C4-2B (cell line): Measurements from ENCODE around the gene SRPK1.

Experiments used
- H3K27ac ChIP-seq: fragments of 450-650 bp; 2 replicates; pipeline ENCODE4 v1.5.1; 2017
- ZFX ChIP-seq: fragments of 450-650 bp; IDR thresholded peaks from 2 replicates; pipeline ENCODE4 v1.6.1; 2017
- TF ChIP-seq, protein P1 (sequence below): fragments of 450-650 bp; conservative IDR thresholded peaks from 2 replicates; pipeline ENCODE4 v1.5.1; 2017; ENCODE audit warnings: mild to moderate bottlenecking

SRPK1 gene

DNA sequence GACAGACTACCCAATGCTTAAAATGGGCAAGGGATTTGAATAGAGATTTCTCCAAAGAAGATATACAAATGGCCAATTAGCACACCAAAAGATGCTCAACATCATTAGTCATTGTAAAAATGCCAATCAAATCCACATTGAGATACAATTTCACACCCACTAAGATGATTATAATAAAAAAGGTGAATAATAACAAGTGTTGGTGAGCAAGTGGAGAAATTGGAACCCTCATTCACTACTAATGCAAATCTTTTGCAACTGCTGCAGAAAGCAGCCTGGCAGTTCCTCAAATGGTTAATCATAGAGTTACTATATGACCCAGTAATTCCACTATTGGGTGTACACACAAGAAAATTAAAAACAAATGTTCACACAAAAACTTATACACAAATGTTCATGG, 103.4 kb downstream of the SRPK1 start:
- TF ChIP-seq, protein P1, sequence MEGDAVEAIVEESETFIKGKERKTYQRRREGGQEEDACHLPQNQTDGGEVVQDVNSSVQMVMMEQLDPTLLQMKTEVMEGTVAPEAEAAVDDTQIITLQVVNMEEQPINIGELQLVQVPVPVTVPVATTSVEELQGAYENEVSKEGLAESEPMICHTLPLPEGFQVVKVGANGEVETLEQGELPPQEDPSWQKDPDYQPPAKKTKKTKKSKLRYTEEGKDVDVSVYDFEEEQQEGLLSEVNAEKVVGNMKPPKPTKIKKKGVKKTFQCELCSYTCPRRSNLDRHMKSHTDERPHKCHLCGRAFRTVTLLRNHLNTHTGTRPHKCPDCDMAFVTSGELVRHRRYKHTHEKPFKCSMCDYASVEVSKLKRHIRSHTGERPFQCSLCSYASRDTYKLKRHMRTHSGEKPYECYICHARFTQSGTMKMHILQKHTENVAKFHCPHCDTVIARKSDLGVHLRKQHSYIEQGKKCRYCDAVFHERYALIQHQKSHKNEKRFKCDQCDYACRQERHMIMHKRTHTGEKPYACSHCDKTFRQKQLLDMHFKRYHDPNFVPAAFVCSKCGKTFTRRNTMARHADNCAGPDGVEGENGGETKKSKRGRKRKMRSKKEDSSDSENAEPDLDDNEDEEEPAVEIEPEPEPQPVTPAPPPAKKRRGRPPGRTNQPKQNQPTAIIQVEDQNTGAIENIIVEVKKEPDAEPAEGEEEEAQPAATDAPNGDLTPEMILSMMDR: no peak
- no peak for TF ChIP-seq ZFX
- no peak overlapping the region for H3K27ac ChIP-seq

DNA sequence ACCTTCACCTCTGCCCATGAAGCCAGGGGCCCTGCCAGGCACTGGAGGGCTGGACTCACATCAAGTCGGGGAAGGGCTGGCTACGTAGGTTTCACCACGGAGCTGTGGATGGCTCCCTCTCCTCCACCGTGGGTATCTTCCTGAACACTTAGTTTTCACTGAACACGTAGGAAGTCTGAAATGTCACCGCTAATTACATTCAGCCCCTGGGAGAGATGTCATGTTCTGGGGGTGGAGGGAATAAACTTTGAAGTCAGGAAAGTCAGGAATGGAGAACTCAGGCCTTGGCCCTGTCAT, 109.3 kb downstream of the SRPK1 start:
- H3K27ac ChIP-seq: peak overlapping the region; percentile 23
- TF ChIP-seq, protein P1: no peak
- TF ChIP-seq ZFX: no peak

DNA sequence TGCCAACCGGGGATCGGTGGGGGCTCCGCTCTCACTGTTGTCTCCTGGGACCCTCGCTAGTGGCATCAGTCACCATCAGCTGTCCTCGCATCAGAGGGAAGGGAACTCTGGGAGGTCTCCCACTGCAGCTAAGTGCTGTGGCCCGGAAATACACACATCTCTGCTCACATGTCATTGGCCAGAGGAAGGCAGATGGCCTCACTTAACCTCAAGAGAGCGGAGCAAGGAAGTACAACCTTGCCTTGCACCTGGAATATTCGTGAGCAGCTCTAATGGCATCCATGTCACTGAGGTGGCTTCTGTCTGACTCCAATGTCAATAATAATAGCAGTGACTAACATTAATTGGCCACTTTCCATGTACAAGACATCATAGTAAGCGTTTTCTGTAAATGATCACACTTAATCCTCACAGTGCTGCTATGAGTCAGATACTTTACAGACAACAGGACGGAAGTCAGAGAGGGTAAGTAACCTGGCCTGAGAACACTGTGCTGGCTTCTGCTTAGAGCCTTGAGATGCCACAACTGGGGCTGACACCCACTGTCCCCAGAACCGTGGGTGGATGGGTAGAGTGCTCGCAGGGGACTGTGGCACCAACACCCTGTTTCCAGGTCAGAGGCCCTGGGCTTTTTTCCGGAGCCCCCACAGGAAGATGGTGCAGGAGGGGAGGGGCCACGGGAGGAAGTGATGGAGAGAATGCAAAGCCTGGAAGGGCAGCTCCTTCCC, 109.8 kb downstream of the SRPK1 start:
- no peak for TF ChIP-seq ZFX
- TF ChIP-seq, protein P1: no peak
- H3K27ac ChIP-seq: peak overlapping the region; percentile 23

DNA sequence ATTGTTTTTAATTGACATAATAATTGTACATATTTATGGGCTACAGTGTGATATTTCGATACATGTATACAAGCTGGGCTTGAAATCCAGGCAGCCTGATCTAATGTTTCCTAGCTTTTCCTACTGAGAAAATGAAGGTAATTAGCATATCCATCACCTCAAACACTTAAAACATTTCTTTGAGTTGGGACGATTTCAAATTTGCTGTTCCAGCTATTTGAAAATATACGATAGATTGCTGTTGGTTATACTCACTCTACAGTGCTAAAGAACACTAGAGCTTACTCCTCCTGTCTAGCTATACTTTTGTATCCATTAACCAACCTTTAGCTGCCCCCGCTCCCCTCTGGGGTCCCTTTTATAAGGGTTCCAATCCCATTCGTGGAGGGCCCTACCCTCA, 111.1 kb downstream of the SRPK1 start:
- no peak overlapping the region for H3K27ac ChIP-seq
- no peak for TF ChIP-seq ZFX
- TF ChIP-seq, protein P1: no peak

DNA sequence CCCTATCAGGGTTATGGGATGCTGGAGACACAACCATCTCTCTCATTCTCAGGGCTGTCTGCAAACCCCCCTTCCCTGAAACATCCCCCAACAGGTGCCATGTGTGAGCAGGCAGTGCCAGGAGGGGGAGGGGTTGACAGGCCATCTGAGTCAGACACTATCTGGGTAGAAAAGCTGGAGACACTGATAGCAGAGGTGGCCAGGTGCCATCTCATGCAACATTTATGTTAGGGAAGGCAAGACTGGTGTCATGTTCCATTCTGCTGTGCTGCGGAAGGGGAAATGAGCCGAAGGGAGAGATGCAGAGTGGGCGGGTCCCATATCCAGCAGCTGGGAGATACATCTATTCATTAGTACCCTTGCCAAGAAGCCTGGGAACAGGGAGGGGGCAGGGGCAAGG, 112.2 kb downstream of the SRPK1 start:
- H3K27ac ChIP-seq: no peak overlapping the region
- TF ChIP-seq ZFX: no peak
- TF ChIP-seq, protein P1: no peak

DNA sequence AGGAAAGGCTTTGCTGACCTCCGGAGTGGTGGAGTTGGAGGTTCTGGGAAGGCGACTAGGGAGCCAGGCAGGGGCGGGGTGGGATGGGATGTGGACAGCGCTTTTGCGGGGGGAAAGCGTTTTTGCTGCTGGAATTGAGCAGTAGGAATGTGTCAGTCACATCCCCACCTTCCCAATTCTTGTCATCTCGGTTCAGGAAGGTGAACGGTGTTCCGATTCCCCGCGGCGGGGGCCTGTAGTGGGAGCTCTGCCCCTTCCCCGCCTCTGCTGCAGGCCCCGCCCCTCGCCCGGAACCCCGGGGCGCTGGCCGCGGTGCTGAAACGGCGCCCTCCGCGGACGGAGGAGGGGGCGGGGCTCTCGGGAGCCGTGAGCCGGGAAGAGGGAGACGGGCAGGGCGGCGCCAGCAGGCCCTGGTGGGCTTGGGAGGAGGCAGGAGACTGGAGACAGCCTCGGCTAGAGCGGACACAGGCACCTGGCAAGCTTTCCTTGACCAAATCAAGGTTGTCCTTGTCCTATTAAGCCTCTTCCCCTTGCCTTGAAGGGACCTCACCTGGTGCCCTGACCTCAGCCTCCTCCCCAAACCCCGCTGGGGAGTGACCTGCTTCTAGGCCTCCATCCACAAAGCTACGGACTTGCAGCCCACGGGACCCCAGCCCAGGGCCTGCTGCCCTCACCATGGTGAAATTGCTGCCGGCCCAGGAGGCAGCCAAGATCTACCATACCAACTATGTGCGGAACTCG, 115.7 kb downstream of the SRPK1 start, which contains the start of gene LHFPL5:
Gene LHFPL5, plus strand, starts transcription at position 357 of the 741 bp plus-strand sequence. Its CDS starts 319 bp downstream, at position 676.
- no peak within 1 kb of the TSS for H3K27ac ChIP-seq
- TF ChIP-seq ZFX: no peak
- TF ChIP-seq, protein P1: no peak

DNA sequence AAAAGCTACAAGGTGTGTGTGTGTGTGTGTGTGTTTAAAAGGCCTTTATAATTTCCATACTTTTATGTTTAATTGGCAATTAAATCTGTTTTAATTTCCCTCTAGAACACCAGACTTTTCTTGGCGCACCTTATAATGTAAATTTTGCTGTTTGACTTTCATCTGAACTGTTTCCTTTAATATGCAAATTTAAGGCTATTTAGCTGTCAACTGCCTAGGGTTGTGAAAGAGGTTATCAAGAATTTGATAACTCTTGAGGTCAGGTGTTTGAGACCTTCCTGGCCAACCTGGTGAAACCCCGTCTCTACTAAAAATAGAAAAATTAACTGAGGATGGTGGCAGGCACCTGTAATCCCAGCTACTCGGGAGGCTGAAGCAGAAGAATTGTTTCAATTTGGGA, 119.8 kb downstream of the SRPK1 start:
- no peak for TF ChIP-seq ZFX
- TF ChIP-seq, protein P1: no peak
- no peak overlapping the region for H3K27ac ChIP-seq
